Measurements from ENCODE around the gene RNASE13.

The RNASE13 gene

DNA sequence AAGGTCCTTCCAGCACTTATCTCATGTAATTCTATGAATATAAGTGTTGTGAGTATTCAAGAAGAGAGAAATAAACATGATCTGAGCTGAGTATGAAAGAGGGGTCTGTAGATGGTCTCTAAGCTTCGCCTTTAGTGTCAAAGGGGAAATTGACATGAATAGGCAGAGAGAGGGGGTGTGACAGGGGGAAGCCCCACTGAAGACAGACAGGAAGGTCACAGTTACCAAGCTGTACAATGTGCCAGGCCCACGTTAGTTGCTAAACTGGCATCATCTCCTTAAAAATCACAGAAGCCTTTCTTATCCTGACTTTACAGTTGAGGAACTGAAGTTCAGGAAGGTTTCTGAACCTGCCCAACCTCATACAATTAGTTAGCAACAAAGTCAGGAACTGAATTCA is 43.1 kb upstream of the RNASE13 start:
- H3K4me3 ChIP-seq (ENCODE audit: control insufficient read depth, low read depth, low read length): no peak overlapping the region
- DNase-seq (ENCODE audit: low read depth): no peak
- TF ChIP-seq, protein P1, sequence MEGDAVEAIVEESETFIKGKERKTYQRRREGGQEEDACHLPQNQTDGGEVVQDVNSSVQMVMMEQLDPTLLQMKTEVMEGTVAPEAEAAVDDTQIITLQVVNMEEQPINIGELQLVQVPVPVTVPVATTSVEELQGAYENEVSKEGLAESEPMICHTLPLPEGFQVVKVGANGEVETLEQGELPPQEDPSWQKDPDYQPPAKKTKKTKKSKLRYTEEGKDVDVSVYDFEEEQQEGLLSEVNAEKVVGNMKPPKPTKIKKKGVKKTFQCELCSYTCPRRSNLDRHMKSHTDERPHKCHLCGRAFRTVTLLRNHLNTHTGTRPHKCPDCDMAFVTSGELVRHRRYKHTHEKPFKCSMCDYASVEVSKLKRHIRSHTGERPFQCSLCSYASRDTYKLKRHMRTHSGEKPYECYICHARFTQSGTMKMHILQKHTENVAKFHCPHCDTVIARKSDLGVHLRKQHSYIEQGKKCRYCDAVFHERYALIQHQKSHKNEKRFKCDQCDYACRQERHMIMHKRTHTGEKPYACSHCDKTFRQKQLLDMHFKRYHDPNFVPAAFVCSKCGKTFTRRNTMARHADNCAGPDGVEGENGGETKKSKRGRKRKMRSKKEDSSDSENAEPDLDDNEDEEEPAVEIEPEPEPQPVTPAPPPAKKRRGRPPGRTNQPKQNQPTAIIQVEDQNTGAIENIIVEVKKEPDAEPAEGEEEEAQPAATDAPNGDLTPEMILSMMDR (IDR thresholded peaks at IDR 0.05; ENCODE audit: control insufficient read depth, insufficient read depth, low read depth, low read length, missing control alignments): no peak

DNA sequence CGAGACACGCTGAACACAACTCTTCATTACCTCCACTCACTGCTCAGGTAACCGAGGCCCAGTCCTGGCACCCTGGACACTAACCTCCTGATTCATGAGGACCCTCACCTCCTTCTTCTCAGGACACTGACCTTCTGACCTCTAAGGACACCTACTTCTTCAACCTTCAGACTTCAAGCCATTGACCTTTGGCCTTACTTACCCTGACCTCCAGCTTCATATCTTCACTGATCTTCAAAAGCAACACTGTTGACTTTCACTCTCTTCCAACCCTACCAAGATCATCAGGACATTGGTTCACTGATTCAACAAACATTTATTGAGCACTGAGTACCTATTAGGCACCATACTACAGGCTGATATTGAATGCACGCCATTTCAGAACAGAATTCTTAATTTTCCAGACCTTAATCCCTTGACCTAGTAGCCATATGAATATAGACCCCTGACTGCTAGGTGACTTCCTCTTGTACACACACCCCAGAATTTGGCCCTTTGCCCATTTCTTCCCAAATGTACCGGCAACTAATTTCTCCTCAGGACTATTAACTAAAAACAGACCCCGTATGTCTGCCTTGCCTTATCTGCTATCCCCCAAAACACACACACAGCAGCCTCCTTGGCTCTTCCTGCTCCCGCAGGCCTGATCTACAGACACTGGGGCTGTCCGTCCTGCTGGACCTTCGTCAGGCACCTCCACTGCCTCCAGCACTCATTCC is 41.3 kb upstream of the RNASE13 start:
- no peak for DNase-seq (ENCODE audit: low read depth)
- TF ChIP-seq, protein P1 (IDR thresholded peaks at IDR 0.05; ENCODE audit: control insufficient read depth, insufficient read depth, low read depth, low read length, missing control alignments): no peak
- H3K4me3 ChIP-seq (ENCODE audit: control insufficient read depth, low read depth, low read length): no peak overlapping the region

DNA sequence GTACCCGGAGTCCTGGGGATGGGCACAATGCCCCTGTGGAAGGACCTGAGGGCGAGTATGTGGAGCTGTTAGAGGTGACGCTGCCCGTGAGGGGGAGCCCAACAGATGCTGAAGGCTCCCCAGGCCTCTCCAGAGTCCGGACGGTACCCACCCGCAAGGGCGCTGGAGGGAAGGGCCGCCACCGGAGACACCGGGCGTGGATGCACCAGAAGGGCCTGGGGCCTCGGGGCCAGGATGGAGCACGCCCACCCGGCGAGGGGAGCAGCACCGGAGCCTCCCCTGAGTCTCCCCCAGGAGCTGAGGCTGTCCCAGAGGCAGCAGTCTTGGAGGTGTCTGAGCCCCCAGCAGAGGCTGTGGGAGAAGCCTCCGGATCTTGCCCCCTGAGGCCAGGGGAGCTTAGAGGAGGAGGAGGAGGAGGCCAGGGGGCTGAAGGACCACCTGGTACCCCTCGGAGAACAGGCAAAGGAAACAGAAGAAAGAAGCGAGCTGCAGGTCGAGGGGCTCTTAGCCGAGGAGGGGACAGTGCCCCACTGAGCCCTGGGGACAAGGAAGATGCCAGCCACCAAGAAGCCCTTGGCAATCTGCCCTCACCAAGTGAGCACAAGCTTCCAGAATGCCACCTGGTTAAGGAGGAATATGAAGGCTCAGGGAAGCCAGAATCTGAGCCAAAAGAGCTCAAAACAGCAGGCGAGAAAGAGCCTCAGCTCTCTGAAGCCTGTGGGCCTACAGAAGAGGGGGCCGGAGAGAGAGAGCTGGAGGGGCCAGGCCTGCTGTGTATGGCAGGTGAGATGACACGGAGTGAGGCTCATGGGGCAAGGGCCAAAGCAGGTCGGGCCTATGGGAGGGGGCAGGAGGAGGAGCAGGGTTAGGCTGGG is 40.0 kb upstream of the RNASE13 start:
- no peak for DNase-seq (ENCODE audit: low read depth)
- no peak overlapping the region for H3K4me3 ChIP-seq (ENCODE audit: control insufficient read depth, low read depth, low read length)
- TF ChIP-seq, protein P1 (IDR thresholded peaks at IDR 0.05; ENCODE audit: control insufficient read depth, insufficient read depth, low read depth, low read length, missing control alignments): no peak

DNA sequence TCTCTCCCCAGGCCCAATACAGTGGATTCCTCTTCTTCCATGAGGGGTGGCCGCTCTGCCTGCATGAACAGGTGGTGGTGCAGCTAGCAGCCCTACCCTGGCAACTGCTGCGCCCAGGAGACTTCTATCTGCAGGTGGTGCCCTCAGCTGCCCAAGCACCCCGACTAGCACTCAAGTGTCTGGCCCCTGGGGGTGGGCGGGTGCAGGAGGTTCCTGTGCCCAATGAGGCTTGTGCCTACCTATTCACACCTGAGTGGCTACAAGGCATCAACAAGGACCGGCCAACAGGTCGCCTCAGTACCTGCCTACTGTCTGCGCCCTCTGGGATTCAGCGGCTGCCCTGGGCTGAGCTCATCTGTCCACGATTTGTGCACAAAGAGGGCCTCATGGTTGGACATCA is 39.3 kb upstream of the RNASE13 start:
- H3K4me3 ChIP-seq (ENCODE audit: control insufficient read depth, low read depth, low read length): no peak overlapping the region
- TF ChIP-seq, protein P1 (IDR thresholded peaks at IDR 0.05; ENCODE audit: control insufficient read depth, insufficient read depth, low read depth, low read length, missing control alignments): no peak
- DNase-seq (ENCODE audit: low read depth): no peak

DNA sequence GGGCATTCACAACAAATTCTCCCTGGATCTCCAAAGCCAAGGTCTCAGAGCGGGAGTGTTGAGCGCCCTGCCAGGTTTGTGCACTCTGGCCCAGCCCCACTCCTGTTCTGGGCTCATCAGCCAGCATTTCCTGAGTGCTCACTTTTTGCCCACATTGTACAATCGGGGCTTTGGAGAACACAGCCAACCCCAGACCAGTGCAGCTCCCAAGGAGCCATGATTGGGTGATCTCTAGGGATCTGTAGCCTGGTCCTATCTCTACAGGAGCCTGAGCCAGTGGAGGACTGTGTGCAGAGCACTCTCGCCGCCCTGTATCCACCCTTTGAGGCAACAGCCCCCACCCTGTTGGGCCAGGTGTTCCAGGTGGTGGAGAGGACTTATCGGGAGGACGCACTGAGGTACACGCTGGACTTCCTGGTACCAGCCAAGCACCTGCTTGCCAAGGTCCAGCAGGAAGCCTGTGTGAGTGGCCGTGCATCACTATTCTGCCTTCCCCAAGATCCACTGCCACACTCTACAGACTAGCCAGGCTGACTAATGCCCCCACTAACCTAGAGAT is 38.3 kb upstream of the RNASE13 start:
- TF ChIP-seq, protein P1 (IDR thresholded peaks at IDR 0.05; ENCODE audit: control insufficient read depth, insufficient read depth, low read depth, low read length, missing control alignments): no peak
- DNase-seq (ENCODE audit: low read depth): no peak

DNA sequence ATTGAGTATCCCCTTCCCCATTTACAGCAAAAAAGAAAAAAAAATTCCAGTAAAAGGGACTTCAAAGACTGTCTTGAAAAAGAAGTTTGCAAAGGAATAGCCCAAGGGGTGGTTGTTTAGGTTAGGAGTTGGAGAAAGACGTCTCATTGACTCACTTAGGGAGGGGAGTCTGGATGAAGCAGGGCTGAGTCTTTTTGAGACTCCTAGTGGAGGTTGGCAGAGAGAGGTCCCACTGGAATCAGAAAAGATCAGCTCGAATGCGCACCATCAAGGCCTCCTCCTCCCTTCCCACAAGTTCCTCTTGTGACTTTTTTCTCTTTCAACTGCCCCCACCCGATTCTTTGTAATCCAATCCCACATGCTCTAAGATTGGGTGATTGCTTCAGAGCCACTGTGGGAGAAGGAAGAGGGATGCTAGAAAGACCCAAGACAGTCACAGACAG is 37.4 kb upstream of the RNASE13 start:
- peak overlapping the region; percentile 96 for H3K4me3 ChIP-seq (ENCODE audit: control insufficient read depth, low read depth, low read length)
- TF ChIP-seq, protein P1 (IDR thresholded peaks at IDR 0.05; ENCODE audit: control insufficient read depth, insufficient read depth, low read depth, low read length, missing control alignments): no peak
- DNase-seq (ENCODE audit: low read depth): no peak

More for the DNA sequence above, 38.3 kb upstream of the RNASE13 start:
- no peak overlapping the region for H3K4me3 ChIP-seq (ENCODE audit: control insufficient read depth, low read depth, low read length)

Data from AG09309 (cell line).